Subcutaneous abdominal adipose tissue (tissue), 5 donors: ENCODE results near the gene RELA.

Experiments
- H3K27ac ChIP-seq: one replicate; pipeline ENCODE4 v1.7.0; 2013; ENCODE audit warnings: low read depth, mild to moderate bottlenecking, inconsistent platforms, low read length, moderate library complexity
- H3K27me3 ChIP-seq, 5 donors: one replicate each; pipeline ENCODE4 v1.7.0; 2013; ENCODE audit warnings: low read length in 5 of 5, inconsistent platforms in 1 of 5; ENCODE audit not compliant: control insufficient read depth in 5 of 5, insufficient read depth in 4 of 5
- H3K36me3 ChIP-seq, 5 donors: one replicate each; pipeline ENCODE4 v1.7.0; 2013; ENCODE audit warnings: low read length in 5 of 5; ENCODE audit not compliant: control insufficient read depth in 5 of 5, insufficient read depth in 5 of 5
- H3K4me1 ChIP-seq, 5 donors: one replicate each; pipeline ENCODE4 v1.7.0; 2013; ENCODE audit warnings: low read length in 5 of 5, mild to moderate bottlenecking in 3 of 5, moderate library complexity in 1 of 5; ENCODE audit not compliant: control insufficient read depth in 5 of 5, insufficient read depth in 5 of 5
- H3K4me3 ChIP-seq, 5 donors: one replicate each; pipeline ENCODE4 v1.7.0; 2013; ENCODE audit warnings: low read length in 5 of 5, low read depth in 1 of 5
- H3K9ac ChIP-seq, 5 donors: one replicate each; pipeline ENCODE4 v1.7.0; 2013; ENCODE audit warnings: low read length in 5 of 5, mild to moderate bottlenecking in 4 of 5, moderate library complexity in 3 of 5
- H3K9me3 ChIP-seq, 5 donors: one replicate each; pipeline ENCODE4 v1.7.0; 2013; ENCODE audit warnings: low read length in 5 of 5; ENCODE audit not compliant: control insufficient read depth in 5 of 5
- donor health status: healthy.
- donor health status: healthy.
- donor health status: healthy.
- donor health status: healthy.
- donor health status: healthy.

Gene RELA

GRCh38 chr11:65634109-65634436, 28.6 kb downstream of the RELA start:
- no peak overlapping the region for H3K4me3 ChIP-seq
- H3K27me3 ChIP-seq: no peaks in the 10 kb centered on the region
- no peak overlapping the region for H3K9ac ChIP-seq
- H3K4me1 ChIP-seq: peaks cover 4 to 21% (median 18%) of the 10 kb centered on the region in 5 donors
- H3K36me3 ChIP-seq: peaks cover 0 to 78% (median 67%) of the 10 kb centered on the region in 5 donors
- H3K27ac ChIP-seq: no peak overlapping the region
- H3K9me3 ChIP-seq: no peaks in the 10 kb centered on the region

GRCh38 chr11:65633390-65634108, 29.2 kb downstream of the RELA start:
- H3K9me3 ChIP-seq: no peaks in the 10 kb centered on the region
- no peaks in the 10 kb centered on the region for H3K27me3 ChIP-seq
- peaks cover 0 to 83% (median 71%) of the 10 kb centered on the region in 5 donors for H3K36me3 ChIP-seq
- no peak overlapping the region for H3K9ac ChIP-seq
- no peak overlapping the region for H3K4me3 ChIP-seq
- H3K27ac ChIP-seq: no peak overlapping the region
- H3K4me1 ChIP-seq: peaks cover 4 to 16% (median 13%) of the 10 kb centered on the region in 5 donors

- Histone ChIP-seq H3K9ac (no peak overlapping the region), H3K27me3 (no peaks in the 10 kb centered on the region), H3K36me3 (peaks cover 0 to 96% (median 84%) of the 10 kb centered on the region in 5 donors), H3K4me1 (peaks cover 0 to 5% (median 0%) of the 10 kb centered on the region in 5 donors), H3K27ac (no peak overlapping the region), H3K9me3 (no peaks in the 10 kb centered on the region), H3K4me3 (no peak overlapping the region)
These were observed 32.5 kb downstream of the RELA start for GRCh38 chr11:65630215-65630614.

- H3K4me1 ChIP-seq: peaks cover 0 to 5% (median 0%) of the 10 kb centered on the region in 5 donors
- no peak overlapping the region for H3K4me3 ChIP-seq
- no peak overlapping the region for H3K27ac ChIP-seq
- H3K36me3 ChIP-seq: peaks cover 0 to 96% (median 84%) of the 10 kb centered on the region in 5 donors
- no peaks in the 10 kb centered on the region for H3K27me3 ChIP-seq
- H3K9me3 ChIP-seq: no peaks in the 10 kb centered on the region
- H3K9ac ChIP-seq: no peak overlapping the region
These were observed 33.1 kb downstream of the RELA start for GRCh38 chr11:65629579-65629978.

GRCh38 chr11:65627202-65627601, 35.5 kb downstream of the RELA start:
- Histone ChIP-seq H3K36me3 (peaks cover 0 to 95% (median 89%) of the 10 kb centered on the region in 5 donors), H3K9ac (no peak overlapping the region), H3K27ac (no peak overlapping the region), H3K4me1 (peaks cover 0 to 5% (median 0%) of the 10 kb centered on the region in 5 donors), H3K4me3 (no peak overlapping the region), H3K27me3 (no peaks in the 10 kb centered on the region), H3K9me3 (no peaks in the 10 kb centered on the region)

- H3K27ac ChIP-seq: no peak overlapping the region
- H3K27me3 ChIP-seq: no peaks in the 10 kb centered on the region
- no peak overlapping the region for H3K9ac ChIP-seq
- H3K36me3 ChIP-seq: peaks cover 0 to 96% (median 91%) of the 10 kb centered on the region in 5 donors
- peaks cover 0 to 5% (median 0%) of the 10 kb centered on the region in 5 donors for H3K4me1 ChIP-seq
- H3K4me3 ChIP-seq: no peak overlapping the region
- no peaks in the 10 kb centered on the region for H3K9me3 ChIP-seq
These were observed 36.9 kb downstream of the RELA start for GRCh38 chr11:65625628-65626342.

GRCh38 chr11:65624931-65625627, 37.6 kb downstream of the RELA start:
- H3K4me3 ChIP-seq: no peak overlapping the region
- peaks cover 0 to 96% (median 91%) of the 10 kb centered on the region in 5 donors for H3K36me3 ChIP-seq
- H3K4me1 ChIP-seq: peaks cover 0 to 5% (median 0%) of the 10 kb centered on the region in 5 donors
- no peaks in the 10 kb centered on the region for H3K9me3 ChIP-seq
- H3K9ac ChIP-seq: no peak overlapping the region
- no peaks in the 10 kb centered on the region for H3K27me3 ChIP-seq
- H3K27ac ChIP-seq: no peak overlapping the region

GRCh38 chr11:65623852-65624616, 38.7 kb downstream of the RELA start:
- peak overlapping the region in 1 of 5 donors; percentile 9 for H3K9ac ChIP-seq
- no peak overlapping the region for H3K4me3 ChIP-seq
- H3K36me3 ChIP-seq: peaks cover 0 to 96% (median 91%) of the 10 kb centered on the region in 5 donors
- no peaks in the 10 kb centered on the region for H3K27me3 ChIP-seq
- peaks cover 0 to 5% (median 0%) of the 10 kb centered on the region in 5 donors for H3K4me1 ChIP-seq
- no peak overlapping the region for H3K27ac ChIP-seq
- H3K9me3 ChIP-seq: no peaks in the 10 kb centered on the region

GRCh38 chr11:65623177-65623576, 39.5 kb downstream of the RELA start:
- peaks cover 0 to 96% (median 91%) of the 10 kb centered on the region in 5 donors for H3K36me3 ChIP-seq
- no peaks in the 10 kb centered on the region for H3K27me3 ChIP-seq
- no peak overlapping the region for H3K27ac ChIP-seq
- H3K9me3 ChIP-seq: no peaks in the 10 kb centered on the region
- H3K9ac ChIP-seq: no peak overlapping the region
- no peak overlapping the region for H3K4me3 ChIP-seq
- H3K4me1 ChIP-seq: peaks cover 0 to 5% (median 0%) of the 10 kb centered on the region in 5 donors
